Stimulated activated CD4-positive, alpha-beta T cell treated with anti-CD3 and anti-CD28 coated beads, Interleukin-4, amount 100 ng/mL, for 1 hour (primary cell): ENCODE data around the gene MECP2.

Source experiments
- DNase-seq: peaks from one replicate; pipeline ENCODE4 v3.0.0-alpha.2; 2020

Gene MECP2

GRCh38 chrX:154030715-154031305 lies 66.7 kb downstream of the MECP2 start:
- no peak for DNase-seq

GRCh38 chrX:154030266-154030665 lies 67.3 kb downstream of the MECP2 start:
- no peak for DNase-seq

GRCh38 chrX:154029439-154029838 lies 68.1 kb downstream of the MECP2 start:
- no peak for DNase-seq

GRCh38 chrX:154028502-154029184 lies 68.9 kb downstream of the MECP2 start:
- no peak for DNase-seq

- no peak for DNase-seq
These were observed 69.5 kb downstream of the MECP2 start for GRCh38 chrX:154027986-154028385.

GRCh38 chrX:154027022-154027402 lies 70.5 kb downstream of the MECP2 start:
- no peak for DNase-seq

GRCh38 chrX:154026136-154027021 lies 71.1 kb downstream of the MECP2 start:
- no peak for DNase-seq

- no peak for DNase-seq
These were observed 72.3 kb downstream of the MECP2 start for GRCh38 chrX:154025230-154025629.

GRCh38 chrX:154024271-154024670 lies 73.2 kb downstream of the MECP2 start:
- no peak for DNase-seq

GRCh38 chrX:154023276-154024000 lies 74.1 kb downstream of the MECP2 start:
- no peak for DNase-seq

- no peak for DNase-seq
These were observed 75.4 kb downstream of the MECP2 start for GRCh38 chrX:154022108-154022507.

- DNase-seq = no peak
These were observed 76.3 kb downstream of the MECP2 start for GRCh38 chrX:154021131-154021611.

GRCh38 chrX:154020536-154021115 lies 76.9 kb downstream of the MECP2 start:
- DNase-seq = no peak

- DNase-seq = peak; percentile 59
These were observed 77.6 kb downstream of the MECP2 start, which contains the start of gene IRAK1 for GRCh38 chrX:154019633-154020528. IRAK1 (minus strand) TSS chrX:154019902; CDS start chrX:154019812, 90 bp downstream.

GRCh38 chrX:154019061-154019621 lies 78.4 kb downstream of the MECP2 start:
- DNase-seq = peak; percentile 20

GRCh38 chrX:154018518-154019060 lies 78.9 kb downstream of the MECP2 start:
- no peak for DNase-seq

GRCh38 chrX:154017766-154018517 lies 79.6 kb downstream of the MECP2 start:
- DNase-seq = no peak

GRCh38 chrX:154016366-154017076 lies 81.0 kb downstream of the MECP2 start:
- no peak for DNase-seq

GRCh38 chrX:154015581-154016264 lies 81.8 kb downstream of the MECP2 start:
- DNase-seq = no peak
